ENCODE results near the gene RMDN3.
A peak's percentile ranks its signal among the peaks of the same experiment; 100 is the strongest.

The RMDN3 gene

DNA sequence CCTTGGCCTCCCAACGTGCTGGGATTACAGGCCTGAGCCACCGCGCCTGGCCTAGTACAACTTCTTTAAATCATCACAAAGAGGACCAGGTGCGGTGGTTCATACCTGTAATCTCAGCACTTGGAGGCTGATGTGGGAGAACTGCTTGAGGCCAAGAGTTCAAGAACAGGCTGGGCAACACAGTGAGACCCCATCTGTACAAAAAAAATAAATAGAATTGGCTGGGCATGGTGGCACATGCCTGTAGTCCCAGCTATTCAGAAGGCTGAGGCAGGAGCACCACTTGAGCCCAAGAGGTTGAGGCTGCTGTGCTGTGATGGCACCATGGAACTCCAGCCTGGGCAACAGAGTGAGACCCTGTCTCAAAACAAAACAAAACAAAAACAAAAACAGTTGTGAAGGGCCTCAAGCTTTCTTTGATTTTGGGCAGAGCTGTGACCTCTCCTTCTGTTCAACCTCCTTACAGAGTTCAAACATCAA, 5.9 kb downstream of the RMDN3 start:
- no peak for DNase-seq (ENCODE audit: low read depth, low spot score)

GRCh38 chr15:40747685-40748631, 7.1 kb downstream of the RMDN3 start:
- no peak for DNase-seq (ENCODE audit: low read depth, low spot score)

- DNase-seq (ENCODE audit: low read depth, low spot score): no peak
Measured at GRCh38 chr15:40746916-40747418, 8.1 kb downstream of the RMDN3 start.

DNA sequence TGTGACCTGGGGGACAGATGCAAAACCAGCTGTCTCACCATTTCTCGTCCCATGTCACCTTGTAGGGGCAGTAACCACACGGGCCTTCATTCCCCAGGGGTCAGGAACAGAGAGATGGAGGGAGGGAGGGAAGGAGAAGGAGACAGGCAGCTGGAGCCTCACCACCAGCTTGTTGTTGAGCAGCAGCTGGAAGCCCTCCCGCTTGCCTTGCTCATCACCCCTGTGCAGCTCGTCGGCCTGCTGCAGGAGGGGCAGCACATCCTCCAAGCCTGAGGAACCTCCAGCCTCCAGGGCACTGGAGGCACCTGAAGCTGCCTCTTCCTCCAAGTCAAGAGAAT, 10.3 kb downstream of the RMDN3 start:
- DNase-seq (ENCODE audit: low read depth, low spot score): no peak

- no peak for DNase-seq (ENCODE audit: low read depth, low spot score)
Measured at GRCh38 chr15:40743921-40744814, 10.9 kb downstream of the RMDN3 start.

- DNase-seq (ENCODE audit: low read depth, low spot score): no peak
Measured at GRCh38 chr15:40743485-40743901, 11.6 kb downstream of the RMDN3 start.

DNA sequence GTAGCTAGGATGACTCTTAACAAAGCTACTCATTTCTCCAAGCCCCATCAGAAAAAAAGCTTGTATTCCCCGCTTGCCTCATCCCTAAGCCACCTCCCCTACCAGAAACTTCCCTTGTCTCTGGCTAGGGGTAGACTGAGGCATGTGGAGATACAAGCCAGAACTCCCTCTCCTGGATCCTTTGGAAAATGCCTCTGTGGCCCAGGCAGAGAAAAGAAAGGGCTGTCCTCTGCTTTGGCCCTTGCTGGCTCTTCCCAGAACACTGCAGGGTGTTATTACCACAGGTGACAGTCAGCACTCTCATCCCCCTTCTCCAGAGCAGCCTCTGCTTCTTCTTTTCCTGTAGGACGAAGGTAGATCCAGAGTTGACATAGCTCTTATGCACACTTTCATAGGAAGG, 15.2 kb downstream of the RMDN3 start:
- no peak for DNase-seq (ENCODE audit: low read depth, low spot score)

DNA sequence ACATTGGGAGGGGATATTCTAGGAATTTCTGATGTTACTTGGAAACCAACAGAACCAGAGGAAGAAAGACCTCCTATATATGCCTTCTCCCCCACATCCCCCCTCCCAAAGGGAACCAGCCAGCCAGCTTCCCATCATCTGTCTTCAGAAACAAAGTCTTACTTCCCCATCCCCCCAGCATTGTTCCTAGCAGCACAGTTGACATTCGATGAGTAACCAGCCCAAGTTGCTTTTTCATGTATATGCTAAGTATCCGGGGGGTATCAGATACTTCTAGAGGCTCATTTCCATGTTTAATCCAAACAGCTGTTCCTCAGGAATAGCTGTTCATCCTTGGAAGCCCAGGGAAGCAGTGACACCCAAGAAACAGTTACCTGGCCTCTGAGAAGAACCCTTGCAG, 16.0 kb downstream of the RMDN3 start:
- peak; percentile 13 for DNase-seq (ENCODE audit: low read depth, low spot score)

DNA sequence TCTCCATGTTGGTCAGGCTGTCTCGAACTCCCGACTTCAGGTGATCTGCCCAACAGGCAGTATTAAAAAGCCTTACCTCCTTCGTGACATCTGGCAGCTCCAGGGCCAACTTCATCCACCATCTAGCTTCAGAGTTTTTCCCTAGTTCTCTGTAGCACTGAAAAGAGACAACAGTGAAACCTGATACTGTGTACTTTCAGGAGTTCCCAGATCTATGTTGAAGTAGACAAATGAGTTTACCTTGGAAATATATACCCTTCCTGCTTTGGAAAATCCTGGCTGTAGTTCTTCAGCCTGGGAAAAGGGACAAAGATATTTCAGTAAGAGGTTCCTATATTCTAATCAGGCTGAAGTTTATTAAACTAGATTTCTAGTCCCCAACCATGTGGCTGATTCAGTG, 18.0 kb downstream of the RMDN3 start:
- no peak for DNase-seq (ENCODE audit: low read depth, low spot score)

GRCh38 chr15:40736575-40736974, 18.5 kb downstream of the RMDN3 start:
- DNase-seq (ENCODE audit: low read depth, low spot score): no peak

DNA sequence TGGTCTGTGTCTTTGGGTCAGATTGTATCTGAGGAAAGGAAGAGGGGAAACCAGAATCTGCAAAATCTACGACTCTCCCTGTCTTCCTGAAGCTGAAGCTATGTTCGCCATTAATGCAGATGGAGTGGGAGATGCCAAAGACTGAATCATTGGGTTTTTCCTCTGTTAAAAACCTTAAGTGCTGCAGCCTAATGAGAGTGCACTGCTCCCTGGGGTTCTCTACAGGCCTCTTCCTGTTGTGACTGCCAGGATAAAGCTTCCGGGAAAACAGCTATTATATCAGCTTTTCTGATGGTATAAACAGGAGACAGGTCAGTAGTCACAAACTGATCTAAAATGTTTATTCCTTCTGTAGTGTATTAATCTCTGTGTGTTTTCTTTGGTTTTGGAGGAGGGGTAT, 24.0 kb downstream of the RMDN3 start:
- DNase-seq (ENCODE audit: low read depth, low spot score): no peak

- no peak for DNase-seq (ENCODE audit: low read depth, low spot score)
Measured at GRCh38 chr15:40723919-40724318, 31.1 kb downstream of the RMDN3 start.

DNA sequence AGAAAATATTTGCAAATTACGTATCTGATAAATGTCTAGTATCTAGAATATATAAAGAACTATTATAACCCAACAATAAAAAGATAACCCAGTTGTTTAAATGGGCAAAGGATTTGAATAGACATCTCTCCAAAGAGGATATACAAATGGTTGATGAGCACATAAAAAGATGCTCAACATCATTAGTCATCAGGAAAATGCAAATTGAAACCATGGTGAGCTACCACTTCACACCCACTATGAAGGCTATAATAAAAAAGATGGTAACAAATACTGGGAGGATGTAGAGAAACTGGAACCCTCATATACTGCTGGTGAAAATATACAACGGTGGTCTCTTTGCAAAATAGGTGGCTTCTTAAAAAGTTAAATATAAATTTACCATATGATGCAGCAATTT, 32.1 kb downstream of the RMDN3 start:
- DNase-seq (ENCODE audit: low read depth, low spot score): no peak

- no peak for DNase-seq (ENCODE audit: low read depth, low spot score)
Measured at GRCh38 chr15:40722354-40722753, 32.7 kb downstream of the RMDN3 start.

DNA sequence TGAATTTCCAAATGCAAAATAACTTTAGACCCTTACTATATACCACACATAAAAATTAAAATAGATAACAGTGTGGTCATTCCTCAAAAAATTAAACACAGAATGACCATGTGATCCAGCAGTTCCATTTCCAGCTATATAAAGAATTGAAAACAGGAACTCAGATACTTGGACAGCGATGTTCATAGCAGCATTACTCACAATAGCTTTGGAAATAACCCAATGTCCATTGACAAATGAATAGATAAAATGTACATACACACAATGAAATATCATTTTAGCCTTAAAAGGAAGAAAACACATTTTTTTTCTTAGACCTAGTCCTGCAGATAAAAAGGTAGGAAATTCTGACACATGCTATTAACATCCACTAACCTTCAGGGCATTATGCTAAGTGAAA, 33.4 kb downstream of the RMDN3 start:
- no peak for DNase-seq (ENCODE audit: low read depth, low spot score)

DNA sequence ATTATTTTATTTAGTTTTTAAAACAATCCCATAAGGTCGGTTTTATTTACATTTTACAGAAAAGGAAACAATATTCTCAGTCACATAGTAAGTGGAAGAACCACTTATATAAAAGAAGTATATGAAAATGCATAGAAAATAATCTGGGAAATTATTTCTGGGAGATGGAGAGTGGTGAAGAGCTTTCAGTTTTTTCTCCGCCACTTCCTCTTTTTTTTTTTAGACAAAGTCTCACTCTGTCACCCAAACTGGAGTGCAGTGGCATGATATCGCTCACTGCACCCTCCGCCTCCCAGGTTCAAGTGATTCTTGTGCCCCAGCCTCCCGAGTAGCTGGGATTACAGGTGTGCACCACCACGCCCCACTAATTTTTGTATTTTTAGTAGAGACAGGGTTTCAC, 38.9 kb downstream of the RMDN3 start:
- no peak for DNase-seq (ENCODE audit: low read depth, low spot score)

GRCh38 chr15:40714144-40714543, 40.9 kb downstream of the RMDN3 start:
- no peak for DNase-seq (ENCODE audit: low read depth, low spot score)

GRCh38 chr15:40706121-40706520, 48.9 kb downstream of the RMDN3 start:
- no peak for DNase-seq (ENCODE audit: low read depth, low spot score)

DNA sequence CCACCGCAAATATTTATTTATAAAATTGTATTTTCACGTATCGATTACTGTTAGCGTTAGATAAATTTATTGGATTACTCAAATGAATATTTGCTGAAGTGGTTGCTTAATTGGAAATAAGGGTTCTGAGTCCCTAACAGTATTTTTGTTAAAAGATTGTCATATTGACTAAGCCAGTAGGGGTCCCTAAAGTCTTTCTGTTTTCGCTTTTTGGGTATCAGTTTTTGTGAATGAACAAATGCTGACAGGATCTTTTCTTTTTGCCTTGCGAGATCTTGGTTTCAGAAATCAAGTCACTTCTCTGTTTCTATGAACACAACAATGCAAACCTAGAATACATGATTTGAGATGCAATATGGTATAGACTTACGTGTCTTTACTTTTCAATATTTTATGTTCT, 53.0 kb downstream of the RMDN3 start:
- DNase-seq (ENCODE audit: low read depth, low spot score): peak; percentile 19

- no peak for DNase-seq (ENCODE audit: low read depth, low spot score)
Measured at GRCh38 chr15:40697916-40698315, 57.1 kb downstream of the RMDN3 start.

DNA sequence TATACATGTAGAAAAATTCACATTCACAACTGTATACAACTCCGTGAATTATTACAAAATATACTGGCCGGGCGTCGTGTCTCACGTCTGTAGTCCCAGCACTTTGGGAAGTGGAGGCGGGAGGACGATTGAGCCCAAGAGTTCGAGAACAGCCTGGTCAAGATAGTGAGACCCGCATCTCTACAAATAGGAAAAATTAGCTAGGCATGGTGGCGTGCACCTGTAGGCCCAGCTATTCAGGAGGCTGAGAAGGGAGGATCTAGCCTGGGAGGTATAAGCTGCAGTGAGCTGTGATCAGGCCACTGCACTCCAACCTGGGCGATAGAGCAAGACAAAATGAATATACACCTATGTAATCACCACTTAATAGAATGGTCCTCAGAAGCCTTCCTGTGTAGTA, 58.8 kb downstream of the RMDN3 start:
- DNase-seq (ENCODE audit: low read depth, low spot score): no peak

- DNase-seq (ENCODE audit: low read depth, low spot score): peak; percentile 43
Measured at GRCh38 chr15:40695469-40695890, 59.6 kb downstream of the RMDN3 start.

Data from astrocyte of the hippocampus (primary cell).